Activated CD4-positive, alpha-beta T cell treated with anti-CD3 and anti-CD28 coated beads for 36 hours (primary cell): ENCODE results near the gene MBNL2. TPM values are rescaled to one million over a fixed set of nuclear protein-coding genes. Genes with fewer than 3 reads are reported as not detected.

Experiments
- ATAC-seq: fragments of 200-7000 bp; cut with Tn5 transposase; one replicate; pipeline ENCODE4 v1.10.0; 2021; ENCODE audit warnings: mild to moderate bottlenecking, moderate library complexity
- CTCF ChIA-PET: fragments of 350-600 bp; sonication (Branson Sonifier 250); formaldehyde crosslinking; loops from one replicate; lab custom pipeline; 2021; ENCODE audit warnings: antibody characterized with exemption; lab: Charles Lee
- POLR2A ChIA-PET: fragments of 350-600 bp; sonication (Branson Sonifier 250); formaldehyde crosslinking; loops from one replicate; lab custom pipeline; 2021; ENCODE audit warnings: antibody characterized with exemption, inconsistent platforms; lab: Charles Lee
- DNase-seq: peaks from one replicate; pipeline ENCODE4 v3.0.0-alpha.2; 2020
- H3K27ac Mint-ChIP-seq: one replicate; pipeline ENCODE4 v1.8.0; 2021; ENCODE audit warnings: mixed read lengths
- H3K27me3 Mint-ChIP-seq: one replicate; pipeline ENCODE4 v1.8.0; 2021; ENCODE audit warnings: mixed read lengths
- H3K36me3 Mint-ChIP-seq: one replicate; pipeline ENCODE4 v1.8.0; 2021; ENCODE audit warnings: low read depth, mixed read lengths
- H3K4me1 Mint-ChIP-seq: one replicate; pipeline ENCODE4 v1.8.0; 2021; ENCODE audit warnings: mixed read lengths
- H3K4me3 Mint-ChIP-seq: one replicate; pipeline ENCODE4 v1.8.0; 2021; ENCODE audit warnings: mild to moderate bottlenecking, moderate library complexity, mixed read lengths
- H3K9me3 Mint-ChIP-seq: one replicate; pipeline ENCODE4 v1.8.0; 2021; ENCODE audit warnings: low read depth, mixed read lengths
- intact Hi-C, 2 experiments: fragments of 100-400 bp; cut with DNase I in 1 of 2; cut with micrococcal nuclease in 1 of 2; formaldehyde crosslinking; loops; one replicate each; pipeline versions ENCODE4 v1.14.2 to v1.15.1; 2022 to 2024; cut with DNase I, micrococcal nuclease
- total RNA-seq, 2 experiments: library from RNA; stranded (reverse); gene quantifications; one replicate each; pipeline ENCODE4 v1.2.3, GENCODE V29; 2021

MBNL2 gene
- total RNA-seq, 2 experiments from 2014 or later, result 16.7 to 24.5 TPM

GRCh38 chr13:97242755-97243497 lies 20.8 kb downstream of the MBNL2 start:
- intact Hi-C loops, result no loop called here
- POLR2A ChIA-PET, result interaction anchor here (0.7 kb wide), 1 partner anchor 199 kb away, joined by 5 read pairs; no protein-coding TSS in a partner anchor
- Mint-ChIP-seq H3K4me1 (peaks cover 35% of the 10 kb centered on the region), H3K27ac (no peak overlapping the region), H3K27me3 (no peaks in the 10 kb centered on the region), H3K9me3 (no peaks in the 10 kb centered on the region), H3K36me3 (peaks cover 2% of the 10 kb centered on the region), H3K4me3 (no peak overlapping the region)
- CTCF ChIA-PET, result no interaction called here
- DNase-seq (no peak), ATAC-seq (no peak)

GRCh38 chr13:97243915-97244781 lies 22.0 kb downstream of the MBNL2 start:
- CTCF ChIA-PET, result interaction anchor here (1.4 kb wide), 1 partner anchor 100 kb away, joined by 4 read pairs; no protein-coding TSS in a partner anchor
- Mint-ChIP-seq H3K4me3 (no peak overlapping the region), H3K27me3 (no peaks in the 10 kb centered on the region), H3K9me3 (no peaks in the 10 kb centered on the region), H3K4me1 (peaks cover 25% of the 10 kb centered on the region), H3K27ac (no peak overlapping the region), H3K36me3 (peaks cover 2% of the 10 kb centered on the region)
- POLR2A ChIA-PET, result interaction anchor here (0.7 kb wide), 1 partner anchor 198 kb away, joined by 5 read pairs; no protein-coding TSS in a partner anchor
- ATAC-seq (no peak), DNase-seq (no peak)
- intact Hi-C loops, result no loop called here

DNA sequence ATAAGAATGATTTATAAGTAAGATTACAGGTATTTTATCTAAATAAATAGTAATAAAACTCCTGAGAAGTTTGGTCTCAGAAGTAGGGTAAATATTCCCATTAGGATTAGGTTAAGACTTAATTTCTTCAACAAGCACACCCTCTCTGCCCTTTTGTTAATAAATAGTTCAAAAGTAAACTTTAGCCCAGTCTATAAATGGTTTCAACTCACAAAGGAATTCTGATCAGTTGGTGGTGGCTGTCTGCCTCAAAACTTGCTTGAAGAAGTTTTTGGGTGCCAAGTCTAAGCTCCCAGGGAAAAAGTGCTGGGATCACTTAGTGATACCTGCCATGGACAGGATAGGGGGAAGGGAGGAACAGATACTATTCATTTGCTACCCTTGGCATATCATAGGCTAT lies 22.9 kb downstream of the MBNL2 start:
- intact Hi-C loops, result no loop called here
- POLR2A ChIA-PET, result no interaction called here

GRCh38 chr13:97246596-97247158 lies 24.5 kb downstream of the MBNL2 start:
- intact Hi-C loops, result no loop called here
- H3K27me3 Mint-ChIP-seq, result no peaks in the 10 kb centered on the region
- H3K4me1 Mint-ChIP-seq, result peaks cover 27% of the 10 kb centered on the region
- ATAC-seq (no peak), DNase-seq (no peak)
- no peak overlapping the region for H3K4me3 Mint-ChIP-seq
- H3K9me3 Mint-ChIP-seq, result no peaks in the 10 kb centered on the region
- no peak overlapping the region for H3K27ac Mint-ChIP-seq
- CTCF ChIA-PET, result interaction anchor here (0.7 to 1.3 kb wide), 2 partner anchors 16 to 24 kb away, joined by 3 to 4 read pairs; partner anchors contain the start of gene MBNL2
- peaks cover 2% of the 10 kb centered on the region for H3K36me3 Mint-ChIP-seq
- POLR2A ChIA-PET, result no interaction called here

More for the DNA sequence above, 22.9 kb downstream of the MBNL2 start:
- H3K27me3 Mint-ChIP-seq, result no peaks in the 10 kb centered on the region
- no peak overlapping the region for H3K4me3 Mint-ChIP-seq
- H3K36me3 Mint-ChIP-seq, result peaks cover 2% of the 10 kb centered on the region
- DNase-seq (no peak), ATAC-seq (no peak)
- no peak overlapping the region for H3K27ac Mint-ChIP-seq
- CTCF ChIA-PET, result interaction anchor here (1.4 kb wide), 1 partner anchor 99 kb away, joined by 4 read pairs; no protein-coding TSS in a partner anchor
- no peaks in the 10 kb centered on the region for H3K9me3 Mint-ChIP-seq
- H3K4me1 Mint-ChIP-seq, result peaks cover 24% of the 10 kb centered on the region

GRCh38 chr13:97248243-97248642 lies 26.1 kb downstream of the MBNL2 start:
- peaks cover 2% of the 10 kb centered on the region for H3K36me3 Mint-ChIP-seq
- no peak for DNase-seq
- peaks cover 20% of the 10 kb centered on the region for H3K4me1 Mint-ChIP-seq
- no peak for ATAC-seq
- no peak overlapping the region for H3K27ac Mint-ChIP-seq
- no peaks in the 10 kb centered on the region for H3K27me3 Mint-ChIP-seq
- CTCF ChIA-PET, result no interaction called here
- no peak overlapping the region for H3K4me3 Mint-ChIP-seq
- no peaks in the 10 kb centered on the region for H3K9me3 Mint-ChIP-seq
- POLR2A ChIA-PET, result no interaction called here
- intact Hi-C loops, result no loop called here

- DNase-seq, result no peak
- ChIA-PET POLR2A (interaction anchor here (0.5 kb wide), 1 partner anchor 449 kb away, joined by 4 read pairs; no protein-coding TSS in a partner anchor), CTCF (interaction anchor here (1.1 to 1.5 kb wide), 3 partner anchors 19 to 550 kb away, joined by 3 to 6 read pairs (median 5); no protein-coding TSS in a partner anchor)
- no peak overlapping the region for H3K27ac Mint-ChIP-seq
- no peaks in the 10 kb centered on the region for H3K9me3 Mint-ChIP-seq
- H3K36me3 Mint-ChIP-seq, result peaks cover 2% of the 10 kb centered on the region
- intact Hi-C loops, result no loop called here
- H3K27me3 Mint-ChIP-seq, result no peaks in the 10 kb centered on the region
- ATAC-seq, result no peak
- H3K4me3 Mint-ChIP-seq, result no peak overlapping the region
- H3K4me1 Mint-ChIP-seq, result peaks cover 15% of the 10 kb centered on the region
Observed at GRCh38 chr13:97249093-97249795, 27.1 kb downstream of the MBNL2 start.

- intact Hi-C loops, result no loop called here
- ChIA-PET POLR2A (interaction anchor here (0.5 kb wide), 2 partner anchors 9 to 450 kb away, joined by 4 read pairs; no protein-coding TSS in a partner anchor), CTCF (interaction anchor here (0.8 to 1.6 kb wide), 7 partner anchors 18 to 550 kb away, joined by 3 to 6 read pairs (median 4); no protein-coding TSS in a partner anchor)
- H3K4me1 Mint-ChIP-seq, result peaks cover 20% of the 10 kb centered on the region
- ATAC-seq (no peak), DNase-seq (no peak)
- no peak overlapping the region for H3K27ac Mint-ChIP-seq
- H3K9me3 Mint-ChIP-seq, result no peaks in the 10 kb centered on the region
- no peak overlapping the region for H3K4me3 Mint-ChIP-seq
- H3K36me3 Mint-ChIP-seq, result peaks cover 2% of the 10 kb centered on the region
- no peaks in the 10 kb centered on the region for H3K27me3 Mint-ChIP-seq
Observed at GRCh38 chr13:97249796-97250495, 27.8 kb downstream of the MBNL2 start.

DNA sequence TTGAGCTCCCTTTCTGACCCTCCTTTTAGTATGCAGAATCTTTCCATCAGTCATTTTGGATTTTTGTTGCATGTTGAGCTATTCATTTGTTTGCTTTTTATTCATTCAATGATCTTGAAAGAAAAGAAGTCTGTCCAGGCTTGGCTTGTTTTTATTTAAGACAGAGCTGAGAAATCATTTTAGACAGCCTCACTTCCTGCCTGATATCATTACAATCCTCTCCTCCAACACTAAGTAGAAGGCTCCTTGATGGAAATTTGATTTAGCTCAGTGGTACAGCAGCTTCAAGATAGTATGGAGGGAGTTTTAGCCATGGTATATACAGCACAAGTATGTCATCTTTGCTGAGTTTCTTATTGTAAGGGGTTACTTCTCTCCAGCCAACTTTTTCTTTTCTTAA lies 28.4 kb downstream of the MBNL2 start:
- H3K4me3 Mint-ChIP-seq, result no peak overlapping the region

GRCh38 chr13:97252735-97253134 lies 30.6 kb downstream of the MBNL2 start:
- ATAC-seq (no peak), DNase-seq (no peak)
- H3K27ac Mint-ChIP-seq, result no peak overlapping the region
- no peaks in the 10 kb centered on the region for H3K27me3 Mint-ChIP-seq
- intact Hi-C loops, result no loop called here
- peaks cover 45% of the 10 kb centered on the region for H3K4me1 Mint-ChIP-seq
- H3K36me3 Mint-ChIP-seq, result peaks cover 8% of the 10 kb centered on the region
- CTCF ChIA-PET, result interaction anchor here (0.8 to 0.9 kb wide), 2 partner anchors 41 to 143 kb away, joined by 3 read pairs; no protein-coding TSS in a partner anchor
- POLR2A ChIA-PET, result no interaction called here
- peaks cover 3% of the 10 kb centered on the region for H3K9me3 Mint-ChIP-seq
- H3K4me3 Mint-ChIP-seq, result no peak overlapping the region

More for the DNA sequence above, 28.4 kb downstream of the MBNL2 start:
- ATAC-seq (no peak), DNase-seq (no peak)
- Mint-ChIP-seq H3K9me3 (no peaks in the 10 kb centered on the region), H3K4me1 (peaks cover 26% of the 10 kb centered on the region), H3K27ac (no peak overlapping the region), H3K36me3 (peaks cover 2% of the 10 kb centered on the region), H3K27me3 (no peaks in the 10 kb centered on the region)
- ChIA-PET CTCF (interaction anchor here (0.8 to 1.6 kb wide), 6 partner anchors 18 to 549 kb away, joined by 3 to 6 read pairs (median 4); no protein-coding TSS in a partner anchor), POLR2A (interaction anchor here (0.5 kb wide), 1 partner anchor 9 kb away, joined by 4 read pairs; no protein-coding TSS in a partner anchor)
- intact Hi-C loops, result no loop called here
